GM12878 (cell line): ENCODE results near the gene ADGRG7. TPM values are rescaled to one million over a fixed set of nuclear protein-coding genes. Genes with fewer than 3 reads are reported as not detected.

Experiments used
- ATF3 ChIP-seq: IDR thresholded peaks from 2 replicates; pipeline ENCODE4 v1.6.1; 2011; ENCODE audit warnings: low read depth, mild to moderate bottlenecking, low read length, moderate library complexity, borderline replicate concordance; ENCODE audit errors: extremely low read depth
- EZH2 ChIP-seq: IDR thresholded peaks from 2 replicates; pipeline ENCODE4 v1.6.1; 2012; ENCODE audit warnings: low read depth, mild to moderate bottlenecking, control low read depth, inconsistent platforms, low read length, borderline replicate concordance; ENCODE audit not compliant: control insufficient read depth
- IKZF1 ChIP-seq: fragments of 450-650 bp; conservative IDR thresholded peaks from 2 replicates; pipeline ENCODE4 v1.6.1; 2017; ENCODE audit warnings: antibody characterized with exemption, mild to moderate bottlenecking
- MYB ChIP-seq: fragments of 150-350 bp; IDR thresholded peaks from 2 replicates; pipeline ENCODE4 v1.6.1; 2014; ENCODE audit warnings: mild to moderate bottlenecking, low read depth, low read length, borderline replicate concordance
- NFXL1 ChIP-seq: fragments of 450-650 bp; IDR thresholded peaks from 2 replicates; pipeline ENCODE4 v1.6.1; 2017; ENCODE audit warnings: antibody characterized with exemption, mild to moderate bottlenecking, borderline replicate concordance
- RAD21 ChIP-seq: IDR thresholded peaks from 2 replicates; pipeline ENCODE4 v1.6.1; 2011; ENCODE audit warnings: mild to moderate bottlenecking, low read depth, low read length, moderate library complexity; ENCODE audit not compliant: insufficient read depth
- ZBTB4 ChIP-seq: fragments of 450-650 bp; formaldehyde crosslinking; IDR thresholded peaks from 2 replicates; pipeline ENCODE4 v1.4.0; 2022; ENCODE audit warnings: mild to moderate bottlenecking, moderate library complexity
- polyA plus RNA-seq, 11 experiments: library from polyadenylated mRNA; depleted of rRNA in 4 of 11; unstranded in 6 of 11; stranded (reverse) in 5 of 11; fragments of >200 nt; fragmentation: Nextera tagmentation in 4 of 11; fragmentation: Illumina TruSeq in 1 of 11; extraction: Ambion mirVana in 4 of 11; extraction: Trizol in 1 of 11; gene quantifications; 1 replicate in 1 of 11; 2 replicates in 10 of 11; pipeline versions ENCODE4 v1.2.1 to v1.2.3, GENCODE V29; 2011 to 2016; ENCODE audit warnings: inconsistent platforms in 2 of 11, missing spikeins in 2 of 11, low read depth in 1 of 11
- total RNA-seq, 4 experiments: library from RNA; depleted of rRNA in 3 of 4; stranded (reverse); fragments of >200 nt in 3 of 4; fragmentation: Illumina TruSeq in 1 of 4; extraction: Trizol in 1 of 4; gene quantifications; 2 replicates each; pipeline versions ENCODE4 v1.2.1 to v1.2.3, GENCODE V29; 2013 to 2021
- TF ChIP-seq, protein P1 (sequence below): fragments of 150-350 bp; IDR thresholded peaks from 2 replicates; pipeline ENCODE4 v1.6.1; 2014; ENCODE audit warnings: mild to moderate bottlenecking, low read depth, low read length

ADGRG7 gene
- total and polyA plus RNA-seq, 10 of the 15 experiments (the other 5 are each of a cell fraction or from before 2014, with no cell fraction given) = 0.02 to 0.21 (median 0.14) TPM; not detected in 7

GRCh38 chr3:100719136-100719535 is 109.7 kb downstream of the ADGRG7 start (continued):
- TF ChIP-seq ATF3 = no peak
- TF ChIP-seq ZBTB4 (CRISPR knock-in tag) = no peak
- no peak for TF ChIP-seq NFXL1
- TF ChIP-seq EZH2 = no peak
- TF ChIP-seq, protein P1, sequence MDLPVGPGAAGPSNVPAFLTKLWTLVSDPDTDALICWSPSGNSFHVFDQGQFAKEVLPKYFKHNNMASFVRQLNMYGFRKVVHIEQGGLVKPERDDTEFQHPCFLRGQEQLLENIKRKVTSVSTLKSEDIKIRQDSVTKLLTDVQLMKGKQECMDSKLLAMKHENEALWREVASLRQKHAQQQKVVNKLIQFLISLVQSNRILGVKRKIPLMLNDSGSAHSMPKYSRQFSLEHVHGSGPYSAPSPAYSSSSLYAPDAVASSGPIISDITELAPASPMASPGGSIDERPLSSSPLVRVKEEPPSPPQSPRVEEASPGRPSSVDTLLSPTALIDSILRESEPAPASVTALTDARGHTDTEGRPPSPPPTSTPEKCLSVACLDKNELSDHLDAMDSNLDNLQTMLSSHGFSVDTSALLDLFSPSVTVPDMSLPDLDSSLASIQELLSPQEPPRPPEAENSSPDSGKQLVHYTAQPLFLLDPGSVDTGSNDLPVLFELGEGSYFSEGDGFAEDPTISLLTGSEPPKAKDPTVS = no peak
- TF ChIP-seq IKZF1 = no peak
- TF ChIP-seq RAD21 = no peak
- no peak for TF ChIP-seq MYB
